Lower lobe of right lung (tissue), 2 donors: Measurements from ENCODE around the gene BDNF. TPM values are rescaled to one million over a fixed set of nuclear protein-coding genes. Genes with fewer than 3 reads are reported as not detected.
"Not testable (repeated sequence)": the region's sequence is repeated elsewhere in the genome, so short reads cannot be mapped to it uniquely, and the experiment has no call there.

Experiments
- ATAC-seq, 2 donors: fragments of 200-7000 bp; cut with Tn5 transposase; one replicate each; pipeline ENCODE4 v1.9.1; 2020 to 2022; ENCODE audit warnings: mild to moderate bottlenecking in 2 of 2, moderate library complexity in 2 of 2
- DNase-seq: peaks from one replicate; pipeline ENCODE4 v3.0.0-alpha.2; 2020
- H3K27ac ChIP-seq: fragments of 200-600 bp; one replicate; pipeline ENCODE4 v1.8.0; 2022
- H3K27me3 ChIP-seq: fragments of 200-600 bp; one replicate; pipeline ENCODE4 v1.8.0; 2022; ENCODE audit warnings: low read depth
- H3K36me3 ChIP-seq: fragments of 200-600 bp; one replicate; pipeline ENCODE4 v1.8.0; 2022; ENCODE audit warnings: mild to moderate bottlenecking
- H3K4me1 ChIP-seq: fragments of 200-600 bp; one replicate; pipeline ENCODE4 v1.8.0; 2022
- H3K4me3 ChIP-seq: fragments of 200-600 bp; one replicate; pipeline ENCODE4 v1.8.0; 2022; ENCODE audit warnings: mild to moderate bottlenecking
- H3K9me3 ChIP-seq: fragments of 200-600 bp; one replicate; pipeline ENCODE4 v1.8.0; 2022
- intact Hi-C: fragments of 100-400 bp; cut with DNase I; formaldehyde crosslinking; loops from one replicate; pipeline ENCODE4 v1.11.0; 2022
- long read RNA-seq: library from polyadenylated mRNA; unstranded; transcript quantifications from one replicate; pipeline ENCODE4 v2.0.0, GENCODE V29; 2021
- total RNA-seq: library from RNA; stranded (reverse); fragmentation: NEBNext Ultra II Directional; extraction: Animal tissue kit (Norgen Biotek cat#: 25700); gene quantifications from one replicate; pipeline ENCODE4 v1.2.1, GENCODE V29; 2021
- TF ChIP-seq, protein P1 (sequence below): fragments of 200-600 bp; IDR thresholded peaks from one replicate; pipeline ENCODE4 v1.8.0; 2022; ENCODE audit warnings: antibody characterized with exemption, mild to moderate bottlenecking
- donor health status: DM: no; HTN: yes; CAD: no; lungs with severe emphysema.

Gene BDNF
- 3.4 TPM for total RNA-seq
- long read RNA-seq, full-length matches to known transcripts = 9 of 10 reads
- long read RNA-seq, partial matches to known transcripts = 0 of 10 reads
- long read RNA-seq, other reads (novel, unspliced or antisense) = 1 of 10 reads

DNA sequence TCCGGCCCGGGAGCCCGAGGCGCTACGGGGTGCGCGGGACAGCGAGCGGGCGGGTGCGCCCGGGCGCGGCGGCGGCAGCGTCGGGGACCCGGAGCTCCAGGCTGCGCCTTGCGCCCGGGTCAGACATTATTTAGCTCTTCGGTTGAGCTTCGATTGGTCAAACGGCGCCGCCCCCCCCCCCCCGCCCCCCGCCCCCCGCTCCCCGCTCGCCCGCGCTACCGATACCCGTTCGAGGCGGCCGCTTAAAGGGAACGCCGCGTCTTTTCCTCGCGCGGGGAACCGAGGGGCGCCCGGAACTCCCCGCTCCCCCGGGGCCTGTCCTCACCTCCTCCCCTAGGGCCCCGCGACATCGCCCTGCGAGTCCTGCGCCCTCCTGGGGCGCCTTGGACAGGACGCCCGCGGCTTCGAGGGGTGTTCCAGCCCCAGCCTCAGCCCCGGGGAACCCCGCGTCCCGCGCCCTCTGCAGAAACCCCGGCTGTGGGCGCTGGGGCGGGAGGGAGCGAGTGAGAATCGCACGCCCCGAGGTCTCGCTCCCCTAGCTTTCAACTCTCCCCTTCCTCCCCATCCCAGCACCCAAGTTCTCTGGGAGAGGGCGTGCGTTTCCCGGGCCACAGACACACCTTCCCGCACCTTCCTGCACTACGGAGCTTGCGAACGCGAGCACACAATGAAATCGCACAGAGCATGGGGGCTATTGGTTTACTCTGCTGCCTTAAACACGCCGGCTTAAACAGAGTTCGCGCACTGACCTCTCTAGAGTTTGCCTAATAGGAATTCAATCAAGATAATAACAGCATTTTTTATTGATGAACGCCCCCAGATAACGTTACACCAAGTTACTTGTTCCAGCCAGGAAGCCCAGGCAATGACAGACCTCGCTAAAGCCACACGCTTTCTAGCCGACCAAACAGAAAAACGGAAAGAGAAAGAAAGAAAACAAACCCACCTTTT is at the start of gene BDNF:
Gene BDNF (minus strand): TSS at position 105 of the 951 bp plus-strand sequence. CDS start 41,891 bp downstream, outside the sequence.
- peaks cover 31% of the 10 kb centered on the region for H3K4me1 ChIP-seq
- no peaks in the 10 kb centered on the region for H3K36me3 ChIP-seq
- H3K27me3 ChIP-seq = peaks cover 63% of the 10 kb centered on the region
- ATAC-seq (peak; percentile 62 to 67), DNase-seq (no peak)
- peak within 1 kb of the TSS; percentile 58 for H3K4me3 ChIP-seq
- TF ChIP-seq, protein P1, sequence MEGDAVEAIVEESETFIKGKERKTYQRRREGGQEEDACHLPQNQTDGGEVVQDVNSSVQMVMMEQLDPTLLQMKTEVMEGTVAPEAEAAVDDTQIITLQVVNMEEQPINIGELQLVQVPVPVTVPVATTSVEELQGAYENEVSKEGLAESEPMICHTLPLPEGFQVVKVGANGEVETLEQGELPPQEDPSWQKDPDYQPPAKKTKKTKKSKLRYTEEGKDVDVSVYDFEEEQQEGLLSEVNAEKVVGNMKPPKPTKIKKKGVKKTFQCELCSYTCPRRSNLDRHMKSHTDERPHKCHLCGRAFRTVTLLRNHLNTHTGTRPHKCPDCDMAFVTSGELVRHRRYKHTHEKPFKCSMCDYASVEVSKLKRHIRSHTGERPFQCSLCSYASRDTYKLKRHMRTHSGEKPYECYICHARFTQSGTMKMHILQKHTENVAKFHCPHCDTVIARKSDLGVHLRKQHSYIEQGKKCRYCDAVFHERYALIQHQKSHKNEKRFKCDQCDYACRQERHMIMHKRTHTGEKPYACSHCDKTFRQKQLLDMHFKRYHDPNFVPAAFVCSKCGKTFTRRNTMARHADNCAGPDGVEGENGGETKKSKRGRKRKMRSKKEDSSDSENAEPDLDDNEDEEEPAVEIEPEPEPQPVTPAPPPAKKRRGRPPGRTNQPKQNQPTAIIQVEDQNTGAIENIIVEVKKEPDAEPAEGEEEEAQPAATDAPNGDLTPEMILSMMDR = no peak
- no peak within 1 kb of the TSS for H3K27ac ChIP-seq
- H3K9me3 ChIP-seq = no peaks in the 10 kb centered on the region
- intact Hi-C loops = no loop called here

DNA sequence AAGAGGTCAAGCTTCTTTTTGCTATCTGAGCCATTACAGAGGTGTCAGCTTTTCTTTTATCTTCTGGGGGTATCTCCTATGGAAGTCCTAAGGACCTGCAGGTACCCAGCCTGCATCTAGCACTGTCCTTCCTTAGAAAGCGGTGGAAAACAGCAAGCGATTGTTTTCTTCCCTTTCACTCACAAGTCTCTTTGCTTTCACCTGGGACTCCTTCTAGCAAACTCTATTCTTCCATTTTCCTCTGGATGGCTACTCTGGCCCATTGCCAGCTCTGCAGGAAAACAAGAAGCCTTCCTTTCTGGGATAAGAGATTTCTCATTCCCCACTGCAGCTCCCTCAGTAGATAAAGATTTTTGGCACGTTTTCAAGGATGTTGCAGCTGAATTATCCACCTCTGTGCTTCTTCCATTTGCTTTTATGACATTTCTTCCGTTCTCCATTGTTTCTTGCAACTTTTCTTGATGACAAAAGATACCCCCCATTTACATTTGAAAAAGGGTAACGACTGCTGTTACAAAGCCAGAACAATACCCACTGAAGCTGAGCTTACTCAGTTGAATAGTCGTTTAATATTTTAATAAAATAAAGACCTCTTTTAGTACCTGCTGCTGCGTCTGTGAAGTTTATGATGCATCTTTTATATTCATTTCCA is 40.2 kb upstream of the BDNF start:
- Histone ChIP-seq H3K36me3 (no peaks in the 10 kb centered on the region), H3K4me3 (no peak overlapping the region), H3K27ac (no peak overlapping the region), H3K9me3 (no peaks in the 10 kb centered on the region), H3K27me3 (no peaks in the 10 kb centered on the region), H3K4me1 (no peaks in the 10 kb centered on the region)
- ATAC-seq (no peak), DNase-seq (no peak)
- intact Hi-C loops = no loop called here
- TF ChIP-seq, protein P1 = no peak

DNA sequence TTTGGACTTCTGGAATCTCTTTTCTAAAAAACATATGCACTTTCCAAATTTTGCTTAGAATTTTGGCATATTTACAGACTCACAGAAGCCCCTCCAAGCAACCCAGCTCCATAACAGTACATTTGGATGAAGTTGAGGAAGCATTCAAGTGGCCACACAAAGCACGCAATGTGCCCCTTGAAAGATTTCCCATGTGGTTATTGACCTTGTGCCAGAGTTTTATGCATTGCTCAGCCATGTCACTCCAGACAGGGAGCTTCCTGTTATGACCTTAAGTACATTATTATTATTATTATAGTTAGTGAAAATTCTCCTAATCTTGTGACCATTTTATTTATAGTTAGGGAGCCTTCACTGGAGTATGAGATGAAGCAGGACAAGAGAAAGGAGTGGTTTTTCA is 35.0 kb upstream of the BDNF start:
- DNase-seq = no peak
- Histone ChIP-seq H3K36me3 (no peaks in the 10 kb centered on the region), H3K27me3 (no peaks in the 10 kb centered on the region), H3K27ac (no peak overlapping the region), H3K4me1 (no peaks in the 10 kb centered on the region), H3K4me3 (no peak overlapping the region), H3K9me3 (no peaks in the 10 kb centered on the region)
- TF ChIP-seq, protein P1 = no peak
- no peak for ATAC-seq
- intact Hi-C loops = no loop called here

DNA sequence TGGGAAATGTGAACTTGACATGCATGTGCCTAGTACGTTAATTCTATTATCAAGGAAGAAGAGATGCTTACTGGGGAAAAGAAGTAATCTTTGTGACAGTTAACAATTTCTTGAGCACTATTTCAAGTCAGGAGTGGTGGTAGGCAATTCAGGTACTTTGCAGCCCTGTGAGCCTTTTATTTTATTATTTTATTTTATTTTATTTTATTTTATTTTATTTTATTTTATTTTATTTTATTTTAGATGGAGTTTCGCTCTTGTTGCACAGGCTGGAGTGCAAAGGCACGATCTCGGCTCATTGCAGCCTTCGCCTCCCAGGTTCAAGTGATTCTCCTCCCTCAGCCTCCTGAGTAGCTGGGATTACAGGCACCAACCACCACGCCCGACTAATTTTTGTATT is 31.5 kb upstream of the BDNF start:
- intact Hi-C loops, ATAC-seq, DNase-seq, H3K4me3 ChIP-seq, H3K4me1 ChIP-seq, H3K27me3 ChIP-seq, H3K36me3 ChIP-seq, H3K9me3 ChIP-seq, H3K27ac ChIP-seq: not testable (repeated sequence)

DNA sequence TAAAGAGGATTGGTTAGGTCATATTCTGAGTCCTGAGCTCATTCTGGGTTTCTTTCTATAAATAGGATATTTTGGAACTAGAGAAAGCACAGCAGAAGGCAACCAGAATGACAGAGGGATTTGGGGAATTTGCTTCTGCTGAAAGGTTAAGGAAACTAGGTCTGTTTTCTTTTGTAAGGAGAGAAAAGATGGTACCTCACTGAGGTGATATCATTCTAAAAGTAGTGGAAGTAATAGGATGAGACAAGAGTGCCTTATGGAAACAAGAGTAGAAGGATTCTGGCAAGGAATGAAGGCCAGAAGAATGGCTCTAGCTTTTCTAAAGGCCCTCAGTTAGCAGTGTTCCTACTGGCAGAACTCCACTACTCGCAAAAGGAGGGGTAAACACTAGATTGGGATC is 26.7 kb upstream of the BDNF start:
- Histone ChIP-seq H3K36me3 (no peaks in the 10 kb centered on the region), H3K4me1 (no peaks in the 10 kb centered on the region), H3K27ac (no peak overlapping the region), H3K27me3 (peaks cover 30% of the 10 kb centered on the region), H3K9me3 (no peaks in the 10 kb centered on the region), H3K4me3 (no peak overlapping the region)
- DNase-seq = no peak
- ATAC-seq = no peak
- intact Hi-C loops = no loop called here
- TF ChIP-seq, protein P1 = no peak
